SK-N-SH treated with all-trans-retinoic acid at 6 μM for 48 hours (cell line): ENCODE data around the gene C15orf61.

ENCODE experiments used
- CSDC2 ChIP-seq: fragments of 250-450 bp; sonication (Bioruptor Pico); IDR thresholded peaks from 2 replicates; pipeline ENCODE4 v1.5.0; 2020; ENCODE audit warnings: mild to moderate bottlenecking, moderate library complexity
- ZFP3 ChIP-seq: fragments of 250-450 bp; sonication (Bioruptor Pico); IDR thresholded peaks from 2 replicates; pipeline ENCODE4 v1.5.0; 2020; ENCODE audit warnings: mild to moderate bottlenecking, moderate library complexity
- ZFP30 ChIP-seq: fragments of 450-650 bp; formaldehyde crosslinking; IDR thresholded peaks from 2 replicates; pipeline ENCODE4 v1.5.0; 2022; ENCODE audit warnings: mild to moderate bottlenecking, moderate library complexity

DNA sequence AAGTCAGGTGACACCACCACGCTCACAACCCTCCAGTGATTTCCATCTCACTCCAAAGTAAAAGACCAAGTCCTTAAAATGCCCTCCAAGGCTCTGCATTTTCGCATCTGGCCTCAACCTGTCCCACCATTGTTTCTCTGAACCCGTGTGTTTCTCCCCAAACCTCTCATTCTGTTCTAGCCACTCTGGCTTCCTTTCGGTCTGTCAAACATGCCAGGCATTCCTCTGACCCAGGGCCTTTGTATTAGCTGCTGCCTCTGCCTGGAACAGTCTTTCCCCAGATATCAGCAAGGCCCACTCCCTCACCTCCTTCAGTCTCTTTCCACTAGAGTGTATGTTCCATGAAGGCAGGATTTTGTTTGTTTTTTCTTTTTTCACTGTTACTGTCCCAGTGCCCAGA, 37.6 kb downstream of the C15orf61 start:
- TF ChIP-seq ZFP30 (CRISPR knock-in tag) = no peak
- no peak for TF ChIP-seq ZFP3 (CRISPR knock-in tag)
- no peak for TF ChIP-seq CSDC2 (CRISPR knock-in tag)
